Activated CD8-positive, alpha-beta T cell treated with anti-CD3 and anti-CD28 coated beads for 36 hours (primary cell): Measurements from ENCODE around the gene USHBP1. TPM values are rescaled to one million over a fixed set of nuclear protein-coding genes. Genes with fewer than 3 reads are reported as not detected.
A peak's percentile ranks its signal among the peaks of the same experiment; 100 is the strongest.

Experiments used
- ATAC-seq: fragments of 200-7000 bp; cut with Tn5 transposase; one replicate; pipeline ENCODE4 v1.10.0; 2021; ENCODE audit warnings: mild to moderate bottlenecking, moderate library complexity
- CTCF ChIA-PET: fragments of 350-600 bp; sonication (Branson Sonifier 250); formaldehyde crosslinking; loops from one replicate; lab custom pipeline; 2021; ENCODE audit warnings: antibody characterized with exemption; lab: Charles Lee
- POLR2A ChIA-PET: fragments of 350-600 bp; sonication (Branson Sonifier 250); formaldehyde crosslinking; loops from one replicate; lab custom pipeline; 2021; ENCODE audit warnings: antibody characterized with exemption; lab: Charles Lee
- DNase-seq: peaks from one replicate; pipeline ENCODE4 v3.0.0-alpha.2; 2020
- H3K27ac Mint-ChIP-seq: one replicate; pipeline ENCODE4 v1.8.0; 2021; ENCODE audit warnings: mild to moderate bottlenecking, mixed read lengths
- H3K27me3 Mint-ChIP-seq: one replicate; pipeline ENCODE4 v1.8.0; 2021; ENCODE audit warnings: mixed read lengths
- H3K36me3 Mint-ChIP-seq: one replicate; pipeline ENCODE4 v1.8.0; 2021; ENCODE audit warnings: low read depth, mixed read lengths
- H3K4me1 Mint-ChIP-seq: one replicate; pipeline ENCODE4 v1.8.0; 2021; ENCODE audit warnings: low read depth, mixed read lengths
- H3K4me3 Mint-ChIP-seq: one replicate; pipeline ENCODE4 v1.8.0; 2021; ENCODE audit warnings: mild to moderate bottlenecking, moderate library complexity, mixed read lengths
- H3K9me3 Mint-ChIP-seq: one replicate; pipeline ENCODE4 v1.8.0; 2021; ENCODE audit warnings: mixed read lengths
- intact Hi-C: fragments of 100-400 bp; cut with micrococcal nuclease; formaldehyde crosslinking; loops from one replicate; pipeline ENCODE4 v1.10.0; 2022
- total RNA-seq, 2 experiments: library from RNA; stranded (reverse); gene quantifications; one replicate each; pipeline ENCODE4 v1.2.3, GENCODE V29; 2021
- TF ChIP-seq, protein P1 (sequence below): fragments of 200-600 bp; IDR thresholded peaks from one replicate; pipeline ENCODE4 v1.8.0; 2022; ENCODE audit warnings: antibody characterized with exemption, mild to moderate bottlenecking

Gene USHBP1, protein sequence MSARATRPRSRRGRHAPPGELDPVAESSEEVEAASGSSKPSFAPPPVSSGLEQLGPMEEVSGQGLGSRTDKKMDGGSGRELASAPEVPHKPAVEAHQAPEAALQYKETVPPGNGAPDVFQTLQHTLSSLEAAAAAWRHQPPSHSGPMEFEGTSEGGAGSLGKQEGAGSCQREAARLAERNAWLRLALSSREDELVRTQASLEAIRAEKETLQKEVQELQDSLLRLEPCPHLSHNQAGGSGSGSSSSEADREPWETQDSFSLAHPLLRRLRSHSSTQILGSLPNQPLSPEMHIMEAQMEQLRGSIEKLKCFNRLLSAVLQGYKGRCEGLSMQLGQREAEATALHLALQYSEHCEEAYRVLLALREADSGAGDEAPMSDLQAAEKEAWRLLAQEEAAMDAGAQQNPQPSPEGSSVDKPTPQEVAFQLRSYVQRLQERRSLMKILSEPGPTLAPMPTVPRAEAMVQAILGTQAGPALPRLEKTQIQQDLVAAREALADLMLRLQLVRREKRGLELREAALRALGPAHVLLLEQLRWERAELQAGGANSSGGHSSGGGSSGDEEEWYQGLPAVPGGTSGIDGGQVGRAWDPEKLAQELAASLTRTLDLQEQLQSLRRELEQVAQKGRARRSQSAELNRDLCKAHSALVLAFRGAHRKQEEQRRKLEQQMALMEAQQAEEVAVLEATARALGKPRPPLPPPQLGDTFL
- under 1 TPM in 1 of 2 experiments, not detected in 1; 0.29 TPM for total RNA-seq

DNA sequence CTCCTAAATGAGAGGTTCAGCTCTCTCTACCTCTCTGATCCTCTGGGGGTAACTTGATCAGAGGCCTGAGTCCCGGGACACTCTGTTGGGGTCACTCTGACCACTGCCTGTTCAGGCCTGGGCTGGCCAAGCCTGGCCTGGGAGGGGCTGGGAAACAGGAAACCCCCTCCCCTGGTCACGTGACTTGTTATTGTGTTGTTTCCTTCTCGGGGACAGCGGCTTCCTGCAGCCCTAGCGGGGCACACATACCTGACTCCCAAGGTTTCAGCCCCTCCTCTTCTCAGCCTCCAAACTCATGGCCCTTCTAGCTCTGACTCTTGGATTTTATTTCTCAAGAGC is at the start of gene USHBP1:
Gene USHBP1, minus strand, starts transcription at position 105 of the 339 bp plus-strand sequence. CDS start 446 bp downstream, outside the sequence.
- ATAC-seq (no peak), DNase-seq (no peak)
- H3K9me3 Mint-ChIP-seq: no peaks in the 10 kb centered on the region
- ChIA-PET POLR2A (interaction anchor here (5.7 kb wide), 1 partner anchor 18 kb away, joined by 36 read pairs; the partner anchor contains the start of gene ANKLE1), CTCF (interaction anchor here (1.2 to 5.9 kb wide), 5 partner anchors 9 to 124 kb away, joined by 3 to 46 read pairs (median 3); partner anchors contain the start of gene ANKLE1)
- peaks cover 1% of the 10 kb centered on the region for H3K36me3 Mint-ChIP-seq
- intact Hi-C loops: no loop called here
- peak within 1 kb of the TSS; percentile 6 for H3K27ac Mint-ChIP-seq
- no peaks in the 10 kb centered on the region for H3K27me3 Mint-ChIP-seq
- H3K4me3 Mint-ChIP-seq: no peak within 1 kb of the TSS
- peaks cover 21% of the 10 kb centered on the region for H3K4me1 Mint-ChIP-seq
- TF ChIP-seq, protein P1, sequence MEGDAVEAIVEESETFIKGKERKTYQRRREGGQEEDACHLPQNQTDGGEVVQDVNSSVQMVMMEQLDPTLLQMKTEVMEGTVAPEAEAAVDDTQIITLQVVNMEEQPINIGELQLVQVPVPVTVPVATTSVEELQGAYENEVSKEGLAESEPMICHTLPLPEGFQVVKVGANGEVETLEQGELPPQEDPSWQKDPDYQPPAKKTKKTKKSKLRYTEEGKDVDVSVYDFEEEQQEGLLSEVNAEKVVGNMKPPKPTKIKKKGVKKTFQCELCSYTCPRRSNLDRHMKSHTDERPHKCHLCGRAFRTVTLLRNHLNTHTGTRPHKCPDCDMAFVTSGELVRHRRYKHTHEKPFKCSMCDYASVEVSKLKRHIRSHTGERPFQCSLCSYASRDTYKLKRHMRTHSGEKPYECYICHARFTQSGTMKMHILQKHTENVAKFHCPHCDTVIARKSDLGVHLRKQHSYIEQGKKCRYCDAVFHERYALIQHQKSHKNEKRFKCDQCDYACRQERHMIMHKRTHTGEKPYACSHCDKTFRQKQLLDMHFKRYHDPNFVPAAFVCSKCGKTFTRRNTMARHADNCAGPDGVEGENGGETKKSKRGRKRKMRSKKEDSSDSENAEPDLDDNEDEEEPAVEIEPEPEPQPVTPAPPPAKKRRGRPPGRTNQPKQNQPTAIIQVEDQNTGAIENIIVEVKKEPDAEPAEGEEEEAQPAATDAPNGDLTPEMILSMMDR: no peak

DNA sequence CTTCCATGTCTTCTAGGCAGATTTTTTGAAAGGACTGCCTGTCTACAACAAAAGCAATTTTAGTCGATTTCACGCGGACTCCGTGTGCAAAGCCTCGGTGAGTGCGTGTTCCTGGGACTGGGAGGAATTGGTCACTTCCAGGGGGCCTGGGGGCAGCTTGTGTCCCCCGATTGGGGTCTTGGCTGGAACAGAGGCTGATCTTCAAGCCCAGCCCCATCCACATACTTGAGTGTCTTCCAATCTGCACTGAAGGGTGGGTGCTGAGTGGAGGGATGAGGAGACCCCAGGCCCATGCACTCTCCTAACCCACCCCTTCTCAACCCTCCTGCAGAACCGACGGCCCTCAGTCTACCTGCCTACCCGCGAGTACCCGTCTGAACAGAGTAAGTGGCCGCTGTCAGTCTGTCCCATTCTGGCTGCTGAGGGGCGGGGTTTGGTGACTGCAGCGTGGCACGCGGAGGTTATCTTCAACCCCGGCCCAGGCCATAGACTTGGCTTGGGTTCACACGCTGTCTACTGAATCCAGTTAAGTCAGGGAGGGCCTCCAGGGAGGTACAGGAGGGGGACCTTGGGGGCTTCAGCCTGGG is 49.6 kb upstream of the USHBP1 start:
- intact Hi-C loops: no loop called here
- TF ChIP-seq, protein P1: no peak
- ChIA-PET POLR2A (interaction anchor here (0.7 kb wide), 1 partner anchor 248 kb away, joined by 3 read pairs; no protein-coding TSS in a partner anchor), CTCF (no interaction called here)
- no peaks in the 10 kb centered on the region for H3K27me3 Mint-ChIP-seq
- ATAC-seq (no peak), DNase-seq (no peak)
- H3K9me3 Mint-ChIP-seq: no peaks in the 10 kb centered on the region
- H3K4me3 Mint-ChIP-seq: no peak overlapping the region
- H3K27ac Mint-ChIP-seq: no peak overlapping the region
- H3K36me3 Mint-ChIP-seq: peaks cover 13% of the 10 kb centered on the region
- peaks cover 19% of the 10 kb centered on the region for H3K4me1 Mint-ChIP-seq

DNA sequence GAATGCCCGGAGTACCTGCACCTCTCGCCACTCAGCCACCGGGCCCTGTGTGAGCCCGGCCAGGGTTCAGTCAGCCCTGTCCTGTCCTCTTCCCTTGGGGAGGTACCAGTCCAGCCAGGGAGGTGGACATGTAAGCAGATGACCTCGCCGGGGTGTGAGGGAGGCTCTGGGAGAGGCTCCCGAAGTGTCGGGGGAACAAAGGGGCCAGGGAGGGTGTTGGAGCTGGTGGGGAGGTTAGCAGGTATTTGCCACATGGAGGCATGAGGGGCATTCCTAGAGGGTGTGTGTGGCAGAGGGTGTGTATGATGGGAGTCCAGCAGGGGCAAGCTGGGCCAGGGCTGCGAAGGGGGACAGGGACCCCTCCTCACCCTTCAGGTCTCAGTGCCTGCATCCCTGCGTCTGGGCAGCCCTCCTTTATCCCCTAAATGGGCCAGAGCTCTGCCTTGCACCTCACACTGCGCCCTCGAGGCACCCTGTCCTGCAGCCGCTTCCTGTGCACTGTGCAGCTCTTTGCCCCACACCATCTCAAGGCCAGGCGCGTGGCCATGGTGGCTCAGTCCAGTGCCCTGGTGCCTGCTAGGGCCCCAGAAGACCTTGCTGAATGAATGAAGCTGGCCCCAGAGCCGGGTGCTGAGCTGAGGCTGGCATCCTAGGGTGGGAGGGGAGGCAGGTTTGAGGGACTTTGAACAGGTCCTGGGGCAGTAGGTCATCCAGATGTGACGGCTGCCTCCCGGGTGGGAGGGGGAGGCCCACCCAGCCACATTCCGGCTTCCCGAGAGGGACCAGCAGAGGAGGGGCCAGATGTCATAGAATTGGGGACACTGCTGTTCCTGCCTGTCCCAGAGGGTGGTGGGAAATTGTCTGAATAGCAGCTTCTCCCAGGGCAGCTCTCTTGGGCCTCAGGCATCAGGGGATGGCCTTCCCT is 47.9 kb upstream of the USHBP1 start:
- ATAC-seq (no peak), DNase-seq (no peak)
- Mint-ChIP-seq H3K27me3 (no peaks in the 10 kb centered on the region), H3K4me1 (peaks cover 27% of the 10 kb centered on the region), H3K27ac (no peak overlapping the region), H3K4me3 (no peak overlapping the region), H3K36me3 (peaks cover 11% of the 10 kb centered on the region), H3K9me3 (no peaks in the 10 kb centered on the region)
- ChIA-PET POLR2A (interaction anchor here (0.7 to 2.5 kb wide), 3 partner anchors 13 to 21 kb away, joined by 3 to 8 read pairs (median 6); partner anchors contain the start of gene ANO8), CTCF (interaction anchor here (1.5 kb wide), 1 partner anchor 77 kb away, joined by 3 read pairs; no protein-coding TSS in a partner anchor)
- TF ChIP-seq, protein P1: no peak
- intact Hi-C loops: no loop called here

DNA sequence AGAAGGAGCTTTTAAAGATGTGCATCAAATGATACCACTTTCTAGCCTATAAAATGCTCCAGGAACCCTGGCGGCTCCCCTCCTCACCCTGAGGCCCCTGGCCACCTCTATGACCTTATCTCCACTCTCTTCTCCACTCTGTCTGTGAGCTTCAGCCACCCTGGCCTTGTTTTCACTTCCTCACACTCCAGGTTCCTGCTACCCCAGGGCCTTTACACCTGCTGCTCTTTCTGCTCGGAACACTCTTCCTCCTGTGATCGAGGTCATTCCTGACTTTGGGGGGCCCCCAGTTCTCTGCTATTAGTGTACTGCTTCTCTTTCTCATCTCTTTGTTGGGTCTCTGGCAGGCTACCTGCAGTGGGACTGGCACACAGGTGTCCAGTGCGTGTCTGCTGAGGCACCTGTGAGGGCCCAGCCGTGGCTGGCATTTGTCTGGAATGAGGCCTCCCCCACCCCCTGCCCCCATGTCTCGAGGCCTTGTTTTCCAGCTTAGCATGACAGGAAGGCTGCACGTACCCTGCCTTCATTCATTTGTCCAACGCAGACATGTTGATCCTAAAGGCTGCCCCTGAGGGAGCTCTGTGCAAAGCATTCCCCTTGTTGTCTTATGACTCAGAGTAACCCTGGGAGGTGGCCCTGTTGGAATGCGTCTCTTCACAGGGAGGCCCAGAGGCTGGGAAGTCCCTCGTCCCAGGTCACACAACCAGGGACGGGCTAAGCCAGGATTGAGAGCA is 47.1 kb upstream of the USHBP1 start:
- no peak for DNase-seq
- no peaks in the 10 kb centered on the region for H3K9me3 Mint-ChIP-seq
- H3K4me1 Mint-ChIP-seq: peaks cover 27% of the 10 kb centered on the region
- ATAC-seq: no peak
- peaks cover 9% of the 10 kb centered on the region for H3K36me3 Mint-ChIP-seq
- H3K27ac Mint-ChIP-seq: no peak overlapping the region
- intact Hi-C loops: no loop called here
- TF ChIP-seq, protein P1: no peak
- no peaks in the 10 kb centered on the region for H3K27me3 Mint-ChIP-seq
- ChIA-PET POLR2A (interaction anchor here (1.7 to 2.5 kb wide), 2 partner anchors 17 to 22 kb away, joined by 6 to 8 read pairs; partner anchors contain the start of gene ANO8), CTCF (interaction anchor here (1.5 kb wide), 1 partner anchor 78 kb away, joined by 3 read pairs; no protein-coding TSS in a partner anchor)
- H3K4me3 Mint-ChIP-seq: peak overlapping the region; percentile 25
